GM12872 (cell line): ENCODE measurements around the gene ATP8B4.

Experiments
- CTCF ChIP-seq: IDR thresholded peaks from 3 replicates; pipeline ENCODE4 v1.5.1; 2011; ENCODE audit warnings: low read depth, mild to moderate bottlenecking, low read length, moderate library complexity; ENCODE audit not compliant: insufficient read depth

ATP8B4 gene

GRCh38 chr15:50106457-50106856 is 12.6 kb downstream of the ATP8B4 start:
- TF ChIP-seq CTCF, result no peak

GRCh38 chr15:50100486-50100885 is 18.5 kb downstream of the ATP8B4 start:
- no peak for TF ChIP-seq CTCF

- no peak for TF ChIP-seq CTCF
These were observed 20.5 kb downstream of the ATP8B4 start for GRCh38 chr15:50098545-50098944.

- TF ChIP-seq CTCF, result no peak
These were observed 22.9 kb downstream of the ATP8B4 start for GRCh38 chr15:50095938-50096821.

GRCh38 chr15:50084932-50085331 is 34.1 kb downstream of the ATP8B4 start:
- TF ChIP-seq CTCF, result no peak

GRCh38 chr15:50083424-50084025 is 35.5 kb downstream of the ATP8B4 start:
- TF ChIP-seq CTCF, result no peak

GRCh38 chr15:50082066-50082465 is 37.0 kb downstream of the ATP8B4 start:
- no peak for TF ChIP-seq CTCF
